GM20000 (cell line): ENCODE results near the gene KANK4.

Source experiments
- DNase-seq: peaks from one replicate; pipeline ENCODE4 v3.0.0; 2012; ENCODE audit warnings: low spot score
- TF ChIP-seq, protein P1 (sequence below): IDR thresholded peaks from 2 replicates; pipeline ENCODE4 v1.5.1; 2012; ENCODE audit warnings: mild to moderate bottlenecking, control low read depth; ENCODE audit errors: extremely low read depth, missing control alignments

KANK4 gene

DNA sequence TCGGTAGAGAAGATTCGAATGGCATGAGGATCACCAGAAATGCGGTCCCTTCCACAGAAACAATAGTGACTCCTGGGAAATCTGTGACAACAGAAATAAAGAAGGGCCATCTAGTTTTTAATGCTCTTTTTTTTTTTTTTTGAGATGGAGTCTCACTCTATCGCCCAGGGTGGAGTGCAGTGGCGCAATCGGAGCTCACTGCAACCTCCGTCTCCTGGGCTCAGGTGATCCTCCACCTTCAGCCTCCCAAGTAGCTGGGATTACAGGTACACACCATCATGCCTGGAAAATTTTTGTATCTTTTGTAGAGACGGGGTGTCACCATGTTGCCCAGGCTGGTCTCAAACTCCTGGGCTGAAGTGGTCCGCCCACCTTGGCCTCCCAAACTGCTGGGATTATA lies 80.7 kb downstream of the KANK4 start:
- no peak for DNase-seq
- TF ChIP-seq, protein P1, sequence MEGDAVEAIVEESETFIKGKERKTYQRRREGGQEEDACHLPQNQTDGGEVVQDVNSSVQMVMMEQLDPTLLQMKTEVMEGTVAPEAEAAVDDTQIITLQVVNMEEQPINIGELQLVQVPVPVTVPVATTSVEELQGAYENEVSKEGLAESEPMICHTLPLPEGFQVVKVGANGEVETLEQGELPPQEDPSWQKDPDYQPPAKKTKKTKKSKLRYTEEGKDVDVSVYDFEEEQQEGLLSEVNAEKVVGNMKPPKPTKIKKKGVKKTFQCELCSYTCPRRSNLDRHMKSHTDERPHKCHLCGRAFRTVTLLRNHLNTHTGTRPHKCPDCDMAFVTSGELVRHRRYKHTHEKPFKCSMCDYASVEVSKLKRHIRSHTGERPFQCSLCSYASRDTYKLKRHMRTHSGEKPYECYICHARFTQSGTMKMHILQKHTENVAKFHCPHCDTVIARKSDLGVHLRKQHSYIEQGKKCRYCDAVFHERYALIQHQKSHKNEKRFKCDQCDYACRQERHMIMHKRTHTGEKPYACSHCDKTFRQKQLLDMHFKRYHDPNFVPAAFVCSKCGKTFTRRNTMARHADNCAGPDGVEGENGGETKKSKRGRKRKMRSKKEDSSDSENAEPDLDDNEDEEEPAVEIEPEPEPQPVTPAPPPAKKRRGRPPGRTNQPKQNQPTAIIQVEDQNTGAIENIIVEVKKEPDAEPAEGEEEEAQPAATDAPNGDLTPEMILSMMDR, result no peak

- DNase-seq, result no peak
- TF ChIP-seq, protein P1, result no peak
Measured at GRCh38 chr1:62237950-62238374, 81.3 kb downstream of the KANK4 start.

DNA sequence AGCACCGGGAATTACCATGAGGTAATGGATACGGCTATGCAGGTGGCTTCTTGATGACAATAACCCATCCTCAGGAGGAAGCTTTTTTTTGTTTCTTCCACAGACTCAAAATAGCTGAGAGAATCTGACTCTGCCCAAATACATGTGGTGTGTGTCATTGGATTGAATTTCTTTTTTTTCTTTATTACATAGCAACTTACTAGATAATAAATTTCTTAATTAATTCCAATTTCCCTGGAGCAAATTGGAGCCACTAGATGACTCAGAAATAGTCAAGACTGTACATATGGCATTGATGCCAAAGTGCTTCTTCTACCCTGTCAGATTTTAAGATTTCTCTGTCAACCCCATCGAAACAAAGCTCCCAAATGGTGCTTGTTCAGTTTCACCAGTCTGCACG lies 81.9 kb downstream of the KANK4 start:
- TF ChIP-seq, protein P1, result no peak
- no peak for DNase-seq

- TF ChIP-seq, protein P1, result no peak
- DNase-seq, result no peak
Measured at GRCh38 chr1:62235576-62235975, 83.7 kb downstream of the KANK4 start.

DNA sequence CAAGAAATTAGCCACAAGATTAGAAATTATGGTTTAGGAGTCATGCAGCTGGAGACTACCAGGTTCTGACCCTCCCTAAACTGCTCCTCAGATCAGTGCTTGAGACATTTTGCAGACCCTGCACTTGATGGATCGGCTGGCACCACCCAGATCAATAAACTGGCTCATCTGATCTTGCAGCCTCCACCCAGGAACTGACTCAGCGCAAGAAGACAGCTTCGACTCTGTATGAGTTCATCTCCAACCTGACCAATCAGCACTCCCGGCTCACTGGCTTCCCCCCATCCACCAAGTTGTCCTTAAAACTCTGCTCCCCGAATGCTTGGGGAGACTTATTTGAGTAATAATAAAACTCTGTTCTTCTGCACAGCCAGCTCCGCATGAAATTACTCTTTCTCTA lies 84.5 kb downstream of the KANK4 start:
- TF ChIP-seq, protein P1, result no peak

DNA sequence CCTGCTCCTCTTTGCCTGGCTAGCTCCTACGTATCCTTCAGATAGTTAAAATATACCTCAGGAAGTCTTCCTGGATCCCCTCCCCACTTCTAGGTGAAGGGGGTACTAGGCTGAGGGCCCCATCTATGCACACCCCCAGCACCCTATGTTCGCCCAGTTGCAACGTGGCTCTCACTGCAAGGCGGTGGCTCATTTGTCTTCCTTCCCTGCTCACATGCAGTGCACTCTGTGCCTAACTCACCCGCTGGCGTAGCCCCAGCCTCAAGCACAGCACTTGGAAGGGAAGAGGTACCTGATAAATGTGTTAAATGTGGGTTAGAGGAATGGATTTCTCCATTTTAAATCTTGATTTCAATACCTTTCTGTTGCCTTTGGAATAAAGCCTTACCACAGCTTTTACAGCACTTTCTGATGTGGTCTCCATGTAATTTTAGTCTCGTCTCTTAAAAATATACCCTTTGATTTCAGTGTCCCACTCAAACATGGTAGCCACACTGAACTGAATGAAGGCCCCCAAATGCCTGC lies 85.2 kb downstream of the KANK4 start:
- TF ChIP-seq, protein P1, result no peak
- no peak for DNase-seq

More for the DNA sequence above, 84.5 kb downstream of the KANK4 start:
- DNase-seq, result no peak

- DNase-seq, result no peak
- TF ChIP-seq, protein P1, result no peak
Measured at GRCh38 chr1:62232871-62233278, 86.4 kb downstream of the KANK4 start.

- TF ChIP-seq, protein P1, result no peak
- no peak for DNase-seq
Measured at GRCh38 chr1:62230718-62231117, 88.5 kb downstream of the KANK4 start.
